ENCODE results near the gene MSANTD3.

MSANTD3 gene

DNA sequence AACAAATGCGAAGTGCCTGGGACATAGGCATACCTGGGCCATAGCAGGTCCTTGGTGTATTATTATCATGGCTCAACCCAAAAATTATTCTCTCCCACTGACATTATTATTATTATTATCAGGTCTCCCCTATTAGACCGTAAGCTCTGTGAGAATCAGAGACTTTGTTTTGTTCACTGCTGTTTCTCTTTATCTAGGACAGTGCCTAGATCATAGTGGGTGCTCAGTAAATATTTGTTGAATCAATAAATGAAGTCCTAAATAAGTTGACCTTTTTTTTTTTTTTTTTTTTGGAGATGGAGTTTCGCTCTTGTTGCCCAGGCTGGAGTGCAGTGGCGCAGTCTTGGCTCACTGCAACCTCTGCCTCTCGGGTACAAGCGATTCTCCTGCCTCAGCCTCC lies 41.1 kb downstream of the MSANTD3 start:
- TF ChIP-seq, protein P1, sequence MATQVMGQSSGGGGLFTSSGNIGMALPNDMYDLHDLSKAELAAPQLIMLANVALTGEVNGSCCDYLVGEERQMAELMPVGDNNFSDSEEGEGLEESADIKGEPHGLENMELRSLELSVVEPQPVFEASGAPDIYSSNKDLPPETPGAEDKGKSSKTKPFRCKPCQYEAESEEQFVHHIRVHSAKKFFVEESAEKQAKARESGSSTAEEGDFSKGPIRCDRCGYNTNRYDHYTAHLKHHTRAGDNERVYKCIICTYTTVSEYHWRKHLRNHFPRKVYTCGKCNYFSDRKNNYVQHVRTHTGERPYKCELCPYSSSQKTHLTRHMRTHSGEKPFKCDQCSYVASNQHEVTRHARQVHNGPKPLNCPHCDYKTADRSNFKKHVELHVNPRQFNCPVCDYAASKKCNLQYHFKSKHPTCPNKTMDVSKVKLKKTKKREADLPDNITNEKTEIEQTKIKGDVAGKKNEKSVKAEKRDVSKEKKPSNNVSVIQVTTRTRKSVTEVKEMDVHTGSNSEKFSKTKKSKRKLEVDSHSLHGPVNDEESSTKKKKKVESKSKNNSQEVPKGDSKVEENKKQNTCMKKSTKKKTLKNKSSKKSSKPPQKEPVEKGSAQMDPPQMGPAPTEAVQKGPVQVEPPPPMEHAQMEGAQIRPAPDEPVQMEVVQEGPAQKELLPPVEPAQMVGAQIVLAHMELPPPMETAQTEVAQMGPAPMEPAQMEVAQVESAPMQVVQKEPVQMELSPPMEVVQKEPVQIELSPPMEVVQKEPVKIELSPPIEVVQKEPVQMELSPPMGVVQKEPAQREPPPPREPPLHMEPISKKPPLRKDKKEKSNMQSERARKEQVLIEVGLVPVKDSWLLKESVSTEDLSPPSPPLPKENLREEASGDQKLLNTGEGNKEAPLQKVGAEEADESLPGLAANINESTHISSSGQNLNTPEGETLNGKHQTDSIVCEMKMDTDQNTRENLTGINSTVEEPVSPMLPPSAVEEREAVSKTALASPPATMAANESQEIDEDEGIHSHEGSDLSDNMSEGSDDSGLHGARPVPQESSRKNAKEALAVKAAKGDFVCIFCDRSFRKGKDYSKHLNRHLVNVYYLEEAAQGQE (IDR thresholded peaks at IDR 0.05; ENCODE audit: low read depth): no peak
- TF ChIP-seq RAD21 (IDR thresholded peaks at IDR 0.05; ENCODE audit: low read depth): no peak
- no peak for TF ChIP-seq MAX (IDR thresholded peaks at IDR 0.05)
- TF ChIP-seq TCF12 (IDR thresholded peaks at IDR 0.05; ENCODE audit: low read depth): no peak
- no peak for TF ChIP-seq CREB1 (IDR thresholded peaks at IDR 0.05; ENCODE audit: low read depth)
- TF ChIP-seq NFIC (IDR thresholded peaks at IDR 0.05): no peak
- no peak for TF ChIP-seq TEAD4 (IDR thresholded peaks at IDR 0.05)
- TF ChIP-seq USF1 (IDR thresholded peaks at IDR 0.05): no peak

DNA sequence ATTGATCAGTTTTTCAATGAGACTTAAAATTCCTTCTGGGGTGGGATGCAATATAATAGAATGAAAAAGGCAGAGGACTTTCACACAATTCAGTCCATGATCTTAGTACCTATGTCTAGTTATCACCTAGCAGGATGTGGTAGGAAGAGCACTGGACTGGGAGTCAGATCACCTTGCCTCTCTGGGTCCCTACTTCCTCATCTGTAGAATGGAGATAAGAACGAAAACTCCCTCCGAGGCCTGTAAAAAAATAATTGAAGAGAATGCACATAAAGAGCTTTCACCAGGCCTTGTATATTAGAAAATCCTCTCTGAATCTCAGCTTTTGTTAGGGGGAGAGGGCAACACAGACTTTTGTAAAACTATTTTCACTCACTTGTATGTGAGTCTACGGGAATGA lies 45.3 kb downstream of the MSANTD3 start:
- TF ChIP-seq, protein P1 (IDR thresholded peaks at IDR 0.05; ENCODE audit: low read depth): no peak
- TF ChIP-seq TEAD4 (IDR thresholded peaks at IDR 0.05): no peak
- TF ChIP-seq ZBTB7A (IDR thresholded peaks at IDR 0.05; ENCODE audit: low read depth): no peak
- TF ChIP-seq TAF1 (IDR thresholded peaks at IDR 0.05; ENCODE audit: low read depth): no peak
- TF ChIP-seq MAX (IDR thresholded peaks at IDR 0.05): no peak

DNA sequence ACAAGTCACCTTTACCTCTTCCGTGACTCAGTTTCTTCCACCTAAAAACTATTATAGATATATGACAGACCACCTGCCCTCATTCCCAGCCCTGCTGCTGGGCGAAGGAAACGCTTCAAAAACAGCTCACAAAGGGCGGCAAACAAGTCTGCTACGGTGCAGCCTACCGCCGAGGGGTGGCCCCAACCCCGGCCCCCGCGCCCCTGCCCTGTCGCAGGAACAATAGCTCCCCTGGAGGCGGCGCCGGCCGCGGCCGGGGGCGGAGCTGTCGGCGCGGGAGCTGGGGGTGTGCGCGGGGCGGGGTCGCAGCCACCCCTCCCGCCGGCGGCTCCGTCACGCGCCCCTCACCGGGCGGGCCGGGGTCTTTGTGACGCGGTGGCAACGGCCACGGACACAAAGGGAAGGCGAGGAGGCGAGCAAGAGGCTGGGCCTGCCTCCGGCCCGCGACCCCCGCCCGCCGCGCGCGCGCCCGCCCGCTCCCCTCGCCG lies 45.9 kb downstream of the MSANTD3 start, which contains the start of gene TMEFF1:
Gene TMEFF1, plus strand, starts transcription at position 362 of the 488 bp plus-strand sequence. CDS start 396 bp downstream, outside the sequence.
- TF ChIP-seq MAX (IDR thresholded peaks at IDR 0.05): peak; percentile 58
- TF ChIP-seq CREB1 (IDR thresholded peaks at IDR 0.05; ENCODE audit: low read depth): no peak

GRCh38 chr9:100473276-100474081 lies 46.5 kb downstream of the MSANTD3 start:
- TF ChIP-seq CEBPB (IDR thresholded peaks at IDR 0.05): no peak
- no peak for TF ChIP-seq MAX (IDR thresholded peaks at IDR 0.05)
- no peak for TF ChIP-seq CREB1 (IDR thresholded peaks at IDR 0.05; ENCODE audit: low read depth)
- peak; percentile 93 for TF ChIP-seq ZBTB7A (IDR thresholded peaks at IDR 0.05; ENCODE audit: low read depth)

- TF ChIP-seq CREB1 (IDR thresholded peaks at IDR 0.05; ENCODE audit: low read depth): no peak
- no peak for TF ChIP-seq TAF1 (IDR thresholded peaks at IDR 0.05; ENCODE audit: low read depth)
- TF ChIP-seq, protein P1 (IDR thresholded peaks at IDR 0.05; ENCODE audit: low read depth): no peak
- no peak for TF ChIP-seq RAD21 (IDR thresholded peaks at IDR 0.05; ENCODE audit: low read depth)
- no peak for TF ChIP-seq TEAD4 (IDR thresholded peaks at IDR 0.05)
- no peak for TF ChIP-seq USF1 (IDR thresholded peaks at IDR 0.05)
- no peak for TF ChIP-seq TCF12 (IDR thresholded peaks at IDR 0.05; ENCODE audit: low read depth)
- TF ChIP-seq MAX (IDR thresholded peaks at IDR 0.05): no peak
- TF ChIP-seq FOXM1 (IDR thresholded peaks at IDR 0.05; ENCODE audit: borderline replicate concordance, low read depth): no peak
- no peak for TF ChIP-seq ZBTB7A (IDR thresholded peaks at IDR 0.05; ENCODE audit: low read depth)
- no peak for TF ChIP-seq EGR1 (IDR thresholded peaks at IDR 0.05)
- TF ChIP-seq NFIC (IDR thresholded peaks at IDR 0.05): no peak
Measured at GRCh38 chr9:100474082-100474923, 47.4 kb downstream of the MSANTD3 start.

Data from Ishikawa (cell line).